ENCODE data around the gene PSMC3. TPM values are rescaled to one million over a fixed set of nuclear protein-coding genes. Genes with fewer than 3 reads are reported as not detected.

The PSMC3 gene
- total RNA-seq, 4 donors from 2014 or later: 81.0 to 164 (median 118) TPM

- intact Hi-C loops (cut with DNase I; ENCODE audit: low total_unique reads): no loop called here
- WGBS, 2 donors: 77 to 83% methylated on average over 4 to 5 of the region's 5 CpGs
- TF ChIP-seq CTCF (IDR thresholded peaks at IDR 0.05): no peak
- no peak for TF ChIP-seq POLR2A (IDR thresholded peaks at IDR 0.05)
- no peak overlapping the region for H3K4me3 ChIP-seq (ENCODE audit: low read depth, poor library complexity, severe bottlenecking)
- DNase-seq (ENCODE audit: low spot score in 2 of 2): no peak
Observed at GRCh38 chr11:47374720-47375019, 51.6 kb downstream of the PSMC3 start.

- intact Hi-C loops (cut with DNase I; ENCODE audit: low total_unique reads): no loop called here
- no peak overlapping the region for H3K4me3 ChIP-seq (ENCODE audit: low read depth, poor library complexity, severe bottlenecking)
- no peak for TF ChIP-seq POLR2A (IDR thresholded peaks at IDR 0.05)
- TF ChIP-seq CTCF (IDR thresholded peaks at IDR 0.05): peak in 1 of 3 donors; percentile 57
- peak; percentile 63 to 96 for DNase-seq (ENCODE audit: low spot score in 2 of 2)
- WGBS, 2 donors: 23 to 30% methylated on average over 13 to 18 of the region's 19 CpGs
Observed at GRCh38 chr11:47373876-47374719, 52.1 kb downstream of the PSMC3 start.

- intact Hi-C loops (cut with DNase I; ENCODE audit: low total_unique reads): no loop called here
- TF ChIP-seq POLR2A (IDR thresholded peaks at IDR 0.05): no peak
- no peak for TF ChIP-seq CTCF (IDR thresholded peaks at IDR 0.05)
- no peak overlapping the region for H3K4me3 ChIP-seq (ENCODE audit: low read depth, poor library complexity, severe bottlenecking)
- DNase-seq (ENCODE audit: low spot score in 2 of 2): no peak
- 64 to 83% methylated on average over 7 of the region's 7 CpGs for WGBS, 2 donors
Observed at GRCh38 chr11:47372422-47372821, 53.8 kb downstream of the PSMC3 start.

- no peak for DNase-seq (ENCODE audit: low spot score in 2 of 2)
- intact Hi-C loops (cut with DNase I; ENCODE audit: low total_unique reads): no loop called here
- H3K4me3 ChIP-seq (ENCODE audit: low read depth, poor library complexity, severe bottlenecking): no peak overlapping the region
- TF ChIP-seq POLR2A (IDR thresholded peaks at IDR 0.05) (no peak), CTCF (IDR thresholded peaks at IDR 0.05) (no peak)
- 44 to 51% methylated on average over 3 of the region's 3 CpGs for WGBS, 2 donors
Observed at GRCh38 chr11:47369676-47370075, 56.6 kb downstream of the PSMC3 start.

Small RNA genes within 50 kb of the gene (microRNA-seq; reads per million reads assigned to microRNA genes)
- 0 reads per million in 2 donors for gene MIR4487 (ENCODE audit: borderline number of aligned reads in 1 of 2, borderline replicate concordance in 2 of 2)

Other genes with a start within 250 kb of the PSMC3 start
- gene ARFGAP2, start 249.6 kb downstream of the PSMC3 start, total RNA-seq: 100 to 1,000 TPM; 105 to 239 (median 157) TPM
- gene PACSIN3, start 240.0 kb downstream of the PSMC3 start, total RNA-seq: 10 to 100 TPM; 47.7 to 73.5 (median 58.4) TPM
- 10 to 100 TPM; 53.2 to 85.7 (median 66.0) TPM for gene DDB2, start 211.5 kb downstream of the PSMC3 start, total RNA-seq
- 10 to 100 TPM; 20.2 to 38.9 (median 21.9) TPM for gene ACP2, start 177.6 kb downstream of the PSMC3 start, total RNA-seq
- 10 to 100 TPM; 18.5 to 34.6 (median 23.4) TPM for gene NR1H3, start 168.4 kb downstream of the PSMC3 start, total RNA-seq
- 10 to 100 TPM; 43.2 to 65.5 (median 51.5) TPM for gene MADD, start 156.3 kb downstream of the PSMC3 start, total RNA-seq
- gene MYBPC3, start 73.7 kb downstream of the PSMC3 start, total RNA-seq: not detected
- gene SPI1, start 47.9 kb downstream of the PSMC3 start, total RNA-seq: 10 to 100 TPM in 2 of 4 donors, 1 to 10 TPM in 2; 7.7 to 13.4 (median 10.6) TPM
- 10 to 100 TPM; 22.9 to 59.2 (median 46.4) TPM for gene SLC39A13, start 17.8 kb downstream of the PSMC3 start, total RNA-seq
- gene RAPSN, start 22.7 kb upstream of the PSMC3 start, total RNA-seq: under 1 TPM in 1 of 4 donors, not detected in 3; 0.49 TPM
- gene CELF1, start 126.7 kb upstream of the PSMC3 start, total RNA-seq: 10 to 100 TPM; 58.1 to 87.1 (median 78.5) TPM
- 100 to 1,000 TPM in 1 of 4 donors, 10 to 100 TPM in 3; 84.1 to 111 (median 90.1) TPM for gene PTPMT1, start 139.2 kb upstream of the PSMC3 start, total RNA-seq
- 10 to 100 TPM; 19.4 to 28.6 (median 24.9) TPM for gene KBTBD4, start 152.5 kb upstream of the PSMC3 start, total RNA-seq
- 100 to 1,000 TPM in 1 of 4 donors, 10 to 100 TPM in 3; 46.9 to 104 (median 67.7) TPM for gene NDUFS3, start 152.6 kb upstream of the PSMC3 start, total RNA-seq
- gene FAM180B, start 160.2 kb upstream of the PSMC3 start, total RNA-seq: 1 to 10 TPM in 2 of 4 donors, under 1 TPM in 1, not detected in 1; 0.46 to 6.3 (median 1.4) TPM
- 1 to 10 TPM in 2 of 4 donors, under 1 TPM in 2; 0.30 to 3.5 (median 1.3) TPM for gene C1QTNF4, start 168.0 kb upstream of the PSMC3 start, total RNA-seq
- gene MTCH2, start 216.1 kb upstream of the PSMC3 start, total RNA-seq: 10 to 100 TPM; 24.1 to 64.6 (median 40.6) TPM